Activated T-helper 17 cell treated with anti-CD3 and anti-CD28 coated beads, Interleukin-2, amount 50 U/mL, for 72 hours (primary cell): ENCODE measurements around the gene BCAS4. TPM values are rescaled to one million over a fixed set of nuclear protein-coding genes. Genes with fewer than 3 reads are reported as not detected.

Experiments used
- ATAC-seq: fragments of 150-1000 bp; cut with Tn5 transposase; replicated peaks from 2 replicates; pipeline ENCODE4 v1.10.0; 2021; ENCODE audit warnings: mild to moderate bottlenecking, moderate library complexity
- H3K27ac Mint-ChIP-seq: one replicate; pipeline ENCODE4 v1.8.0; 2022; ENCODE audit warnings: mixed read lengths
- H3K27me3 Mint-ChIP-seq: one replicate; pipeline ENCODE4 v1.8.0; 2022; ENCODE audit warnings: mixed read lengths
- H3K36me3 Mint-ChIP-seq: one replicate; pipeline ENCODE4 v1.8.0; 2022; ENCODE audit warnings: low read depth, mild to moderate bottlenecking, mixed read lengths
- H3K4me1 Mint-ChIP-seq: one replicate; pipeline ENCODE4 v1.8.0; 2022; ENCODE audit warnings: mixed read lengths
- H3K4me3 Mint-ChIP-seq: one replicate; pipeline ENCODE4 v1.8.0; 2022; ENCODE audit warnings: mild to moderate bottlenecking, mixed read lengths
- H3K9me3 Mint-ChIP-seq: one replicate; pipeline ENCODE4 v1.8.0; 2022; ENCODE audit warnings: mixed read lengths
- total RNA-seq, 2 donors: library from RNA; stranded (reverse); gene quantifications; one replicate each; pipeline ENCODE4 v1.2.3, GENCODE V29; 2022

BCAS4 gene
- total RNA-seq, 2 donors from 2014 or later: 3.8 to 9.7 TPM

DNA sequence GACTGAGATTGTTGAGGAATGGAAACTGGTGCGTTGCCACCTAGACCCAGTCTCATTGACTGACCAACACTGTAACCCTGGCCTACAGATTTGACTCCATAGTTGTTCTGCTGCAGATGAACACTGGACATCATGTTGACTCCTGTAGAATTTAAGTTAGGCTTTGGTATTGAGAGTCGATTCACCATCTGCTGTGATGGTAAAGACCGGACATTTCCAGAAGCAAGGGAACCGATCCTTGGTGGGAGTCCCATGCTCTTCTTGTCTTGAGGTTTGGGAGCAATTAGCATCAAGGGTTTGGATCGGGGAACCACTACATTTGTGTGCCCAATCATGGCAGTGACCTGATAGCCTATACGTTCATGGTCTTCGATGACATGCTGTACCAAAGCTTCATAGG is 98.8 kb downstream of the BCAS4 start:
- H3K9me3 Mint-ChIP-seq: no peaks in the 10 kb centered on the region
- H3K36me3 Mint-ChIP-seq: peaks cover 100% of the 10 kb centered on the region
- no peaks in the 10 kb centered on the region for H3K27me3 Mint-ChIP-seq
- H3K4me3 Mint-ChIP-seq: no peak overlapping the region
- H3K4me1 Mint-ChIP-seq: peaks cover 15% of the 10 kb centered on the region
- H3K27ac Mint-ChIP-seq: peak overlapping the region; percentile 88
- ATAC-seq: no peak

DNA sequence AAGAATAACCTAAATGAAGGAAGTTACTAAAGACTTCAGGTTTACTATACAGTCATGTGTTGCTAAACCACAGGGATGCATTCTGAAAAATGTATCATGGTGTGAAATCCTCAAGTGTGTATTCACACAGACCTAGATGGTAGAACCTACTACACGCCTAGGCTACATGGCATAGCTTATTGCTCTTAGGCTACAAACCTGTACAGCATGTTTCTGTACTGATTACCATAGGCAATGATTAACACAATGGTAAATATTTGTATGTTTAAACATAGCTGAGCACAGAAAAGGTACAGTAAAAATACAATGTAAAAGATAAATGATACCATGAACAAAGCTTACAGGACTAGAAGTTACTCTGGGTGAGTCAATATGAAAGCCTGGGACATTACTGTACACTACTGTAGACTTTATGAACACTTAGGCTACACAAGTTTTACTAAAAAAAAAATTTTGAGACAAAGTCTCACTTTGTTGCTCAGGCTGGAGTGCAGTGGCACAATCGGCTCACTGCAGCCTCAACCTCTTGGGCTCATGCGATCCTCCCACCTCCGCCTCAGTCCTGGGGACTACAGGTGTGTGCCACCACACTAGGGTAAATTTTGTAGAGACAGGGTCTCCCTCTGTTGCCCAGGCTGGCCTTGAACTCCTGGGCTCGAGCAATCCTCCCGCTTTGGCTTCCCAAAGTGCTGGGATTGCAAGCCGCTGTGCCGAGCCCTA is 100.4 kb downstream of the BCAS4 start:
- Mint-ChIP-seq H3K9me3 (no peaks in the 10 kb centered on the region), H3K4me3 (no peak overlapping the region), H3K27ac (no peak overlapping the region), H3K4me1 (peaks cover 15% of the 10 kb centered on the region), H3K36me3 (peaks cover 100% of the 10 kb centered on the region), H3K27me3 (no peaks in the 10 kb centered on the region)
- ATAC-seq: peak; percentile 70

DNA sequence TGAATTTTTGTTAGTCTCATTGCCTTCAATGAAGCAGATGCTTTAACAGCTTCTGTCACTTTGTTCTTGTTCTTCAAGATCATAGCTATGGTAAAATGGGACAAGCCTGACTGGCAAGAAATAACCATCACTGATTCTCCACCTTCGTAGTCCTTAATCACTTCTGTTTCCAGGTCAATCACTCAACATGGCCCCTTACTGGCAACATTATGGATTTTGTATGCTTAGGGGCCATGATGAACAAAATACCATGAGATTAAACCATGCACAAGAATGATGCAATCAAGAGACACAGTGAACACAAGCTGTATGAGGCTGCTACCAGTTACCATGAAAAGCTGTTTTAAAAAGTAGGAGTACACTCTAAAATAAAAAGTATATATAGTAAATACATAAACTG is 103.6 kb downstream of the BCAS4 start:
- no peak for ATAC-seq
- Mint-ChIP-seq H3K9me3 (no peaks in the 10 kb centered on the region), H3K4me3 (no peak overlapping the region), H3K36me3 (peaks cover 100% of the 10 kb centered on the region), H3K27me3 (no peaks in the 10 kb centered on the region), H3K4me1 (peaks cover 6% of the 10 kb centered on the region), H3K27ac (no peak overlapping the region)

DNA sequence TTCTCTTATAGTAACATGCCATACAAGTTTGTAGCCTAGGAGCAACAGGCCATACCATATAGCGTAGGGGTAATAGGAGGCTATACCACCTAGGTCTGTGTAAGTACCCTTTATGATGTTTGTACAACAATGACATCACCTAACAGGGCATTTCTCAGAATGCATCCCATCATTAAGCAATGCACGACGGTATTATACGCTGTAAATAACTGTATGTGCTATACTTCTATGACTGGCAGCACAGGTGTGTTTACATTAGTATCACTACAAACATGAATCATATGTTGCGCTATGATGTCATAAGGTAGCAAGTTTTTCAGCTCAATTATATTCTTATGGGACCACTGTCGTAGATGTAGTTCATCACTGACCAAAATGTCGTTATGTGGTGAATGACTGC is 105.4 kb downstream of the BCAS4 start:
- Mint-ChIP-seq H3K27ac (no peak overlapping the region), H3K36me3 (peaks cover 100% of the 10 kb centered on the region), H3K4me3 (no peak overlapping the region), H3K27me3 (no peaks in the 10 kb centered on the region), H3K9me3 (no peaks in the 10 kb centered on the region), H3K4me1 (peaks cover 6% of the 10 kb centered on the region)
- ATAC-seq: no peak

DNA sequence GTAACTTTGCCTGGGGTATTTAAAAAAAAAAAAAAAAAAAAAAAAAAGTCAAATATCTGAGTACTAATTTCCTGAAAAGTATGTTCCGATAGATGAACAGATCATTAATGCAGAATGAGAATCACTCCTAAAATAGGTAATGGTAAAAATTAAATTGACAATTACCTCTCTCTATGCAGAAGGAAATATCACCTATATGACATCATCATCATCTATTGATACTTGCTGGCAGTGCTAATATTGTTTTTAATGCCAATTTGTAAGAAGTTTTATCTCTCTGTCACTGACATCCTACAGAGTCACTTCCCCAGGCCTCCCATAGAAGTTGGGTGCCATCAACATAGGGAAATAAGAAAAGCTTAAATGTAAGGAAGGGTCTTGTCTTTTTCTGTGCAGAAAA is 106.4 kb downstream of the BCAS4 start:
- Mint-ChIP-seq H3K4me3 (no peak overlapping the region), H3K27ac (no peak overlapping the region), H3K9me3 (no peaks in the 10 kb centered on the region), H3K4me1 (peaks cover 6% of the 10 kb centered on the region), H3K27me3 (no peaks in the 10 kb centered on the region), H3K36me3 (peaks cover 100% of the 10 kb centered on the region)
- no peak for ATAC-seq

DNA sequence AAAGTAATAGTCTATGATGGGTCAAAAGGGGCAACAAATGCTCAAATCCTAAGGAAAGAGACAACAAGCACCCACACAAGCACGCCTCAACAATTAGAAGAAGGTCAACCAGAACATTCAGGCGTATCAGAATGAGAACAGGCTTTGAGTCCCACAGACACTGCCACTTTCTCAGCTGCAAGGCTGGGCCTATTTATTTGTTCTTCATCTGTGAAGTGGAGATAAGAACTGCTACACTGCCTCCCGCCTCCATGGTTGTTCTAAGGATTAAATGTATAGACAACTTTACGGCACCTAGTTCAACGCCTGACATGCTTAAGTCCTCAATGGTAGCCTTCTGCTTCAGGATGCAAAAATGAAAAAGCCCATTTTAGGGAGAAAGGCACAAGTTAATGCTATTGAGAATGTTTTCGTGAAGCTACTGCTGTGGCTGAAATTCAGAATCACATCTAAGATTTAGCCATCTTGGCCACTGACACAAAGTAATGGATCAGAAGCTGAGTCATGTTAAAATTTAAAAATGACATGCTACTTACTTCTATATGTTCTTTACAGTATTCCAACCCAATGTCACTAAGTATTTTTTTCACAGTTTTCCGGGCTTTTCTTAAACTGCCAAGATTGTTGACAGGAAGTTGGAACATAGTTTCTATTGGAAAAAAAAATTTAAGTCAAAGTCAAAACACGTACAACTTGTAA is 108.6 kb downstream of the BCAS4 start:
- Mint-ChIP-seq H3K27me3 (no peaks in the 10 kb centered on the region), H3K9me3 (no peaks in the 10 kb centered on the region), H3K4me3 (no peak overlapping the region), H3K36me3 (peaks cover 91% of the 10 kb centered on the region), H3K27ac (peak overlapping the region; percentile 25), H3K4me1 (peaks cover 6% of the 10 kb centered on the region)
- ATAC-seq: no peak

DNA sequence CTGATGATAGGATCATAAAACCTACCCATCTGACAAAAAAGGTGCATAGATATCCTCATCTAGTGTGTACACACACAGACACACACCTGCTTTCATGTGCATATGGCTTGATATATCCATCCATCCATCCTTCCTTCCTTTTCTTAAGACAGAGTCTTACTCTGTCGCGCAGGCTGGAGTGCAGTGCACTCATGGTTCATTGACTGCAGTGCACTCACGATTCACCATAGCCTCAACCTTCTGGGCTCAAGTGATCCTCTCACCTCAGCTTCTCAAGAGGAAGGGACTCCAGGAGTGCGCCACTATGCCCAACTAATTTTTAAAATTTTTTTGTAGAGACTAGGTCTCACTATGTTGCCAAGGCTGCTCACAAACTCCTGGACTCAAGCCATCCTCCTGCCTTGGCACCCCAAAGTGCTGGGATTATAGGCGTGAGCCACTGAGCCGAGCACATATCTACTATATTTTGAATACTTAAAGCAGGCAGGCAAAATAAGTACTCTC is 109.3 kb downstream of the BCAS4 start:
- peaks cover 86% of the 10 kb centered on the region for H3K36me3 Mint-ChIP-seq
- no peak overlapping the region for H3K27ac Mint-ChIP-seq
- no peak for ATAC-seq
- H3K4me3 Mint-ChIP-seq: no peak overlapping the region
- H3K9me3 Mint-ChIP-seq: no peaks in the 10 kb centered on the region
- peaks cover 6% of the 10 kb centered on the region for H3K4me1 Mint-ChIP-seq
- no peaks in the 10 kb centered on the region for H3K27me3 Mint-ChIP-seq

DNA sequence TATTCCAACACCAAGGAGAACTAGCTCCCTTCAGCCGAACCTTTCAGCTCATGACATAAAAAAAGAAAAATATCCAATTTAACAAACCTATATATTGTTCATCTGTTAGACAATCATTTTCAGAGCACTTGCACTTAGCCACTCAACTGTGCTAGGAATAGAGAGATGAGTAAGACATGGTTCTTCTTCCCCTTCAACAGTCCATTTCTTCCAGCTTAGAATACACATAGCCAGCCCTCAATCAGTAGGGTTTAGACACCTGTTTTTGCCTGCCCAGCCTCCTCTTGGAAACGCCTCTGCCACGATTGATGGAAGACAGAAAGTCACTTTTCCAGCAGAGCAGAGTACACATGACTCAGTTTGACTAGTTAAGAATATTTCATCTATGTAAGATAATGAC is 114.6 kb downstream of the BCAS4 start:
- no peak for ATAC-seq
- peaks cover 76% of the 10 kb centered on the region for H3K36me3 Mint-ChIP-seq
- no peaks in the 10 kb centered on the region for H3K9me3 Mint-ChIP-seq
- peak overlapping the region; percentile 62 for H3K27ac Mint-ChIP-seq
- H3K27me3 Mint-ChIP-seq: no peaks in the 10 kb centered on the region
- H3K4me3 Mint-ChIP-seq: peak overlapping the region; percentile 33
- peaks cover 33% of the 10 kb centered on the region for H3K4me1 Mint-ChIP-seq

DNA sequence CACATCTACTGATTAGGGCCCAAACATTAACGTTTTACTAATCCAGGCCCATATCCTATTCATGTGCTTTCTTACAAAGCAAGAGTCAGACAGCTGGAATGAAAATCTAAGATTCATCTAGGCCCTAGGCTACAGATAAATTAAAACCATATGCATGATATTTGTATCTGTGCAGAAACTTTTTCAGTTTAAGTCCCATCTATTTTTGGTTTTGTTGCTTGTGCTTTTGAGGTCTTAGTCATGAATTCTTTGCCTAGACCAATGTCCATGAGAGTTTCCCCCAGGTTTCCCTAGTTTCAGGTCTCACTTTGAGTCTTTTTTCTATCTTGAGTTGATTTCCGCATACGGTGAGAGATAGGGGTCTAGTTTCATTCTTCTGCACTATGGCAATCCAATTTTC is 116.2 kb downstream of the BCAS4 start:
- Mint-ChIP-seq H3K4me1 (peaks cover 45% of the 10 kb centered on the region), H3K27ac (peak overlapping the region; percentile 77), H3K36me3 (peaks cover 73% of the 10 kb centered on the region), H3K4me3 (peak overlapping the region; percentile 61), H3K27me3 (no peaks in the 10 kb centered on the region), H3K9me3 (no peaks in the 10 kb centered on the region)
- no peak for ATAC-seq

DNA sequence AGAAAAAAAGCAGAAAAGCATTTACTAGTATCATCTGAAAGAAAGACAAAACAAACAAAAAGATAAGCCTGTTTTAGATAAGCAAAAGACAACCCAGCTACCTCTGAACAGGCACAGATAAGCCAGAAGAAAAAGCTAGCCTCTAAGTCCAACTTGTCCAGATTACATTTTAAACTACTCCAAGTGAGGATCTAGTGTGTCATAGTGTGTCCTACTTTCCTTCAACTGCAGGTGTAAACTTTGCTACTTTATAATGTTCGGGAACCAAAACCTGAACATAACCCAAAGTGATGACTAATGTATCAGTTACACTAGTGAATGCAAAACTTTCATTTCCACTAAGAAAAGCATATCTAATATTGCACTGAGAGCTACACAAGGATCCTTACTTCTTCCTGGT is 116.9 kb downstream of the BCAS4 start:
- Mint-ChIP-seq H3K27ac (peak overlapping the region; percentile 77), H3K4me3 (peak overlapping the region; percentile 61), H3K36me3 (peaks cover 75% of the 10 kb centered on the region), H3K27me3 (no peaks in the 10 kb centered on the region), H3K9me3 (no peaks in the 10 kb centered on the region), H3K4me1 (peaks cover 51% of the 10 kb centered on the region)
- peak; percentile 72 for ATAC-seq

DNA sequence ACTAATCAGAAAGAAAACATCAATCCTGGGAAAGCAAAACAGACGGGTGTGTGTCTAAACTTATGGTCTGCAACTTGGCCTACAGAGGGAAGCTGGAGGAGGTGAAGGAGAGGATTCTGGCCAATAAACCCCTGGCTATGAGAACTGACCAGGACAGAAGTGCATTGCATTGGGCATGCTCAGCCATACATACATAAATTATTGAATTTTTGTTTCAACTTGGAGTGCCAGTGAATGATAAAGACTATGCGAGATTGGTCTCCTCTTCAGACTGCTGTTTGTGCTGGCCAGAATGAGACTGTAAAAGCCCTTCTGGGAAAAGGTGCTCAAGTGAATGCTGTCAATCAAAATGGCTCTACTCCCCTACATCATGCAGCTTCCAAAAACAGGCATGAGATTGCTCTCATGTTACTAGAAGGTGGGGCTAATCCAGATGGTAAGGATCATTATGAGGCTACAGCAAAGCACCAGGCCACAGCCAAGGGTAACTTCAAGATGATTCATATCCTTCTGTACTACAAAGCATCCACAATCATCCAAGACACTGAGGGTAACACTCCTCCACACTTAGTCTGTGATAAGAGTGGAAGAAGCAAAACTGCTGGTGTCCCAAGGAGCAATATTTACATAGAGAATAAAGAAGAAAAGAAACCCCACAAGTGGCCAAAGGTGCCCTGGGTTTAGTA is 119.0 kb downstream of the BCAS4 start:
- peaks cover 84% of the 10 kb centered on the region for H3K36me3 Mint-ChIP-seq
- peaks cover 70% of the 10 kb centered on the region for H3K4me1 Mint-ChIP-seq
- peak overlapping the region; percentile 64 for H3K27ac Mint-ChIP-seq
- H3K27me3 Mint-ChIP-seq: no peaks in the 10 kb centered on the region
- ATAC-seq: peak; percentile 91
- H3K9me3 Mint-ChIP-seq: no peaks in the 10 kb centered on the region
- peak overlapping the region; percentile 43 for H3K4me3 Mint-ChIP-seq

DNA sequence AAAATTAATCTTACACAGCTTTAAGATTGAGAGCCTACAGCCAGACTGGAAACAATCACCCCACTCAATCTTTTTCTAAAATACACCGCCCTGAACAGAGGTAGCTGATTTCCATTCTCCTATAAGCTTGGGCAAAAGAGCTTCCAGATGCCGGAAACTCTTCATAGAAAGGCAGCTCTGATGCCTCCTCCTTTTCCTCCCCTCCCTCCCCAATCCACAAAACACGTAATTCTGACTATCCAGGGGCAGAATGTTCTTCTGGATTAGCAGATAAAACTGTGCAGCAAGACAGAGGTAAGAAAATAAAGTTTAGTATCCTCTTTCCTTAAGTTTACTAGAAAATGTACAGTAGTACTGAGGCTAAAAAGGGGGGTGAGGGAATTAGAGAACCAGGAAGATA is 120.6 kb downstream of the BCAS4 start:
- ATAC-seq: no peak
- H3K4me1 Mint-ChIP-seq: peaks cover 65% of the 10 kb centered on the region
- peaks cover 89% of the 10 kb centered on the region for H3K36me3 Mint-ChIP-seq
- H3K27ac Mint-ChIP-seq: peak overlapping the region; percentile 55
- peak overlapping the region; percentile 43 for H3K4me3 Mint-ChIP-seq
- no peaks in the 10 kb centered on the region for H3K27me3 Mint-ChIP-seq
- no peaks in the 10 kb centered on the region for H3K9me3 Mint-ChIP-seq

DNA sequence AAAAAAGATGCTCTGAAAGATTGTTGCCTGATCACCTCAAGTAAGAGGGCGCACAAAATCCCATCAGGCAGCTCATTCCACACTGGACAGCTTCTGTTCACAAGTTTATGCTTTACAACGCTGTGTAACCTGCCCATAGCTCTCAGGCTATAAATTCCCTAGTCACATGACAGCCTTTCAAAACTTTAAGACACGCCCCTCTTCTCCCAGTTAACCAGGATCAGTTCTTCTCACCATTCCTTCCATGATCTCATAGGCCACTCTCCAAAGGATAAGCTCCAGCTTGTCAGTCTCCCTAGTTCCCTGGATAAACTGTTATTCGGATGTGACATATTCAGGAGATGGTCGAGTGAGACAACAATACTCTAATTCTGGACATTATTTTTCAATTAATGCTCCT is 121.4 kb downstream of the BCAS4 start:
- Mint-ChIP-seq H3K36me3 (peaks cover 90% of the 10 kb centered on the region), H3K4me3 (no peak overlapping the region), H3K9me3 (no peaks in the 10 kb centered on the region), H3K27me3 (no peaks in the 10 kb centered on the region), H3K4me1 (peaks cover 64% of the 10 kb centered on the region), H3K27ac (peak overlapping the region; percentile 66)
- no peak for ATAC-seq

DNA sequence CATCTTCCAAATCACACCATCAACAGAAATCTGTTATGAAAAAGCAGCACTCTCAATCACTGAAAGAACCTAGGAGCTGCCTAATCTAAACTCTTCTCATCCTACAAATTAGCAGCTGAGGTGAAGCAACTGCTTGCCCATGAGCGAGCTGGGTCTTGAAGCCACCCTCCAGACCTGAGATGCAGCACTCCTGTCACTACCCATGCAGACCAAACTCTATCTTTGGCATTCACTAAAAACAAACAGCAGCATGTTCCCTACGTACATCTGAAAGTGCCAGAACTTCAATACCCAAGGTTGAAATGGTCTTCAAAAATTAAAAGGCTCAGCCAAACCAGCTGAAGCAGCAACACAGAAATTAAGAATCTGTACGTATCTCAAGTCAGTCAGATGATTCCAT is 122.1 kb downstream of the BCAS4 start:
- Mint-ChIP-seq H3K27ac (peak overlapping the region; percentile 66), H3K27me3 (no peaks in the 10 kb centered on the region), H3K4me3 (peak overlapping the region; percentile 24), H3K9me3 (no peaks in the 10 kb centered on the region), H3K4me1 (peaks cover 63% of the 10 kb centered on the region), H3K36me3 (peaks cover 89% of the 10 kb centered on the region)
- no peak for ATAC-seq

DNA sequence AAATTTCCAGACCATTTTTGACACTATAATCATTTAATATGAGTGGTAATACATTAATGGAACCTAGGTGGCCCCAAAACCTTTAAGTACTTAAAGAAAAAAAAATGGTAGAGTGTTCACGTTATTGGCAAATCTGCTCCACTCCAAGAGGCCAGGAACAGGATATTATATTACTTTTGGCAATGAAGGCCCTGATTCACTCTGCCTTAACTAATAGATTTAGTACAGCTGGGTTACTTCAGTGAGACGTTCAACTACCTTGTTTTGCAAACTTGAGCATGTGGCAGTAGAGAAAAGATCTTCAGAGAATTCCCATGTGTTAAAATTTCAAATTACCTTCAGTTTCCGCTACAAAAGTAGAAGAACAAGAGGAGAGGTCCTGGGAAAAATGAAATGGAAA is 123.5 kb downstream of the BCAS4 start:
- Mint-ChIP-seq H3K4me1 (peaks cover 62% of the 10 kb centered on the region), H3K27ac (no peak overlapping the region), H3K9me3 (no peaks in the 10 kb centered on the region), H3K36me3 (peaks cover 91% of the 10 kb centered on the region), H3K27me3 (no peaks in the 10 kb centered on the region), H3K4me3 (no peak overlapping the region)
- no peak for ATAC-seq
